Occipital lobe (tissue), 2 donors: ENCODE data around the gene SLC46A1. TPM values are rescaled to one million over a fixed set of nuclear protein-coding genes. Genes with fewer than 3 reads are reported as not detected.
"Not testable (repeated sequence)": the region's sequence is repeated elsewhere in the genome, so short reads cannot be mapped to it uniquely, and the experiment has no call there.

ENCODE experiments used
- DNase-seq: peaks from one replicate; lab custom pipeline; 2025; lab: John Stamatoyannopoulos, UW
- total RNA-seq: library from RNA; depleted of rRNA; stranded (reverse); fragments of >200 nt; gene quantifications from one replicate; pipeline ENCODE4 v1.2.3, GENCODE V29; 2014

SLC46A1 gene
- total RNA-seq: 21.1 TPM

- DNase-seq: peak; percentile 60
Observed at GRCh38 chr17:28405632-28406472, at the start of gene SLC46A1. Gene SLC46A1 (minus strand): TSS chr17:28406212. CDS start chr17:28406114, 98 bp downstream.

DNA sequence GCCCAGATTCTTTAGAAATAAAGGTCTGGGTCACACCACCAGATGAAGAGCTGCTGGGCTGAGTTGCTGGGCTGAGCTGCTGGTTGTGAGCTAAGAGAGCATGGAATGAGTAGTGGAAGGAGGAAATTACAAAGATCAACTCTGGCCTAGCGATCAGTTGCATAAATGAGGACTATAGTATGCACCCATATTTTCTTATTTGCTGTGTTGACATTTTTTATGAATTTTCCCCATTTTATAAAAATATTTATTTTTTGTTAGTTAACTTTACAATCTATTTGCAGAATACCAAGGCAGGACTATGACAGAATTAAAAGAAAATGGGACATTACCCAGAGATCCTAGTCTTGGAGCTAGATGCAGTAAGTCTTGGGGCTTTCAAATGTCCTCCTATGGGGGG, 43.8 kb upstream of the SLC46A1 start:
- DNase-seq: no peak

DNA sequence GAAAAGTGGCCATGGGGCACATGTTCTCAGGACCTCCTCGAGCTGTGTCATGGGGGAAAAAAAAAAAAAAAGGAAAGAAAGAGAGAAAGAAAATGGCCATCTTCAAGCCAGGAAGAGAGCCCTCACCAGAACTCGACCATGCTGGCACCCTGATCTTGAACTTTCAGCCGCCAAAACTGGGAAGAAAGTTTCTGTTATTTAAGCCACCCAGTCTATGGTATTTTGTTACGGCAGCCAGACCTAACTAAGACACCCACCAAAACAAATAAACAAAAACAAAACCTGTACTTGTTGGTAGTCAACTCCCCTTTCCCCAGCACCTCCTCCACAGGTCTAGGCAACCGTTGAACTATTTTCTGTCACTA, 41.4 kb upstream of the SLC46A1 start:
- DNase-seq: no peak

DNA sequence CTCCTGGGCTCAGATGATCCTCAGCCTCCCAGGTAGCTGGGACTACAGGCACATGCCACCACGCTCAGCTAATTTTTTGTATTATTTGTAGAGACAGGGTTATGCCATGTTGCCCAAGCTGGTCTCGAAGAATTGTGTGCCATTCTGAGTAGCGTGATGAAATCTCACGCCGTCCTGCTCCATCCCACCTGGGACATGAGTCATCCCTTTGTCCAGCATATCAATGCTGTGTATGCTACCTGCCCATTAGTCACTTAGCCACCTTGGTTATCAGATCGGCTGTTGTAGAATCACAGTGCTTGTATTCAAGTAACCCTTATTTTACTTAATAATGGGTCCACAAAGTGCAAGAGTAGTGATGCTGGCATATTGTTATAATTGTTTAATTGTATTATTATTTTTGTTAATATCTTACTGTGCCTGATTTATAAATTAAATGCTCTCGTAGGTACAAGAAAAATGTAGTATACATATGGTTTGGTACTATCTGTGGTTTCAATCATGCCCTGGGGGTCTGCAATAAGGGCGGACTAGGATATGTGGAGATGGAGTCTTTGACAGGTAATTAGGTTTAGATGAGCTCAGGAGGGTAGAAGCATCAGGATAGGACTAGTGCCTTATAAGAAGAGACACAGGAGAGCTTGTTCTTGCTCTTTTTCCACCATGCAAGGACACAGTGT, 40.8 kb upstream of the SLC46A1 start:
- DNase-seq: no peak

GRCh38 chr17:28443901-28444638, 38.1 kb upstream of the SLC46A1 start:
- DNase-seq: no peak

DNA sequence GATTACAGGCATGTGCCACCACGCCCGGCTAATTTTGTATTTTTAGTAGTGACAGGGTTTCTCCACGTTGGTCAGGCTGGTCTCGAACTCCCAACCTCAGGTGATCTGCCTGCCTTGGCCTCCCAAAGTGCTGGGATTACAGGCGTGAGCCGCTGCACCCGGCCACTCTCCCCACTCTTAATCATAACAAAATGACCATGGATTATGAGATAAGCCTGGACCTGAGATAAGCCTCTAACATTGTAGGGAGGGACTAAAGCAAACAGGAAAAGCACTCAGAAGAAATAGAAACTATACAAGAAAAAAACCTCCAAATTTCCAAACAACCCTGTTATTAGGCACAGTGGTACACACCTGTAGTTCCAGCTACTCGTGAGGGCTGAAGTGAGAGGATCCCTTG, 28.3 kb upstream of the SLC46A1 start:
- not testable (repeated sequence) for DNase-seq

DNA sequence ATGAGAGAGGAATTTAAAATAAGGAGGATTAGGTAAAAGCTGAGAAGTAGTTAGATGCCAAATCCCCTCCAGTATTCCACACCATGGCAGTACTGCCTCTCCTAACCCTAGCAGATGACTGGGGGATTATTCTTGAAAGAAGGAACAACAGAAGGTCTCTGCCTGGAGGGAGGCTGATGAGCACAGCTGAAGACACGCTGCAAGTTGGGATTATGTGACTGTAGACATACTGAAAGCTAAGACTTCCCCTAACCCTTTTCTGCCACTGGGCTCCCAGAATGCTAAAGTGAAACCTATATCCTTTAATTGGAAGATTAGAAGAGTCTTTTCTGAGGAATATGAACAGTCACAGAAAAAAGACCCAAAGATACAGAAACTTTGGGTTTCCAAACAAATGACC, 27.7 kb upstream of the SLC46A1 start:
- DNase-seq: no peak

DNA sequence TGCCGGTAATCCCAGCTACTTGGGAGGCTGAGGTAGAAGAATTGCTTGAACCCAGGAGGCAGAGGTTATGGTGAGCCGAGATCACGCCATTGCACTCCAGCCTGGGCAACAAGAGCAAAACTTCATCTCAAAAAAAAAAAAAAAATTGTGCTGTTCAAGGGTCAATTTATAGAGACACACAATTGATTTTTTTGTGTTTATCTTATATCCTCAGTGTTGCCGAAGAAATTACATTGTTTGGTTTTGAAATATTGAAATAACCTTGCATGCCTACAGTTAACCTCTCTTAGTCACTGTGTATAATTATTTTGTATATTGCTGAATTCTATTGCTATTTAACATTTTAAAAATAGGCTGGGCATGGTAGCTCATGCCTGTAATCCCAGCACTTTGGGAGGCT, 22.0 kb upstream of the SLC46A1 start:
- DNase-seq: not testable (repeated sequence)

- no peak for DNase-seq
Observed at GRCh38 chr17:28427371-28427770, 21.4 kb upstream of the SLC46A1 start.

GRCh38 chr17:28426081-28426519, 20.1 kb upstream of the SLC46A1 start:
- DNase-seq: no peak

- no peak for DNase-seq
Observed at GRCh38 chr17:28425206-28425605, 19.2 kb upstream of the SLC46A1 start.

DNA sequence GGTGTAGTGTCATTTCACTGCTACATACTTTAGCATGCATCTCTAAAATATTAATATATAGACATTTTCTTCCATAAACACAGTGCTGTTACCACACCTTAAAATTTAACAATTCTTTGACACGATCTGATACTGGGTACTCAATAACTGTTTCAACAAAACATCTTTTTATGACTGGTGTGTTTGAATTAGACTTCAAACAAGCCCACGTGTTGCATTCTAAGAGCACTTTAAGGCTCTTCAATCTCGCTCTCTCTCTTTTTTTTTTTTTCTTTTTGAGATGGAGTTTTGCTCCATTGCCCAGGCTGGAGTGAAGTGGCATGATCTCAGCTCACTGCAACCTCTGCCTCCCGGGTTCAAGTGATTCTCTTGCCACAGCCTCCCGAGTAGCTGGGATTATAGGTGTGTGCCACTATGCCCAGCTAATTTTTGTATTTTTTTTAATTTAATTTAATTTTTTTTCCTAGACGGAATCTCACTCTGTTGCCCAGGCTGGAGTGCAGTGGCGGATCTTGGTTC, 15.8 kb upstream of the SLC46A1 start:
- no peak for DNase-seq

DNA sequence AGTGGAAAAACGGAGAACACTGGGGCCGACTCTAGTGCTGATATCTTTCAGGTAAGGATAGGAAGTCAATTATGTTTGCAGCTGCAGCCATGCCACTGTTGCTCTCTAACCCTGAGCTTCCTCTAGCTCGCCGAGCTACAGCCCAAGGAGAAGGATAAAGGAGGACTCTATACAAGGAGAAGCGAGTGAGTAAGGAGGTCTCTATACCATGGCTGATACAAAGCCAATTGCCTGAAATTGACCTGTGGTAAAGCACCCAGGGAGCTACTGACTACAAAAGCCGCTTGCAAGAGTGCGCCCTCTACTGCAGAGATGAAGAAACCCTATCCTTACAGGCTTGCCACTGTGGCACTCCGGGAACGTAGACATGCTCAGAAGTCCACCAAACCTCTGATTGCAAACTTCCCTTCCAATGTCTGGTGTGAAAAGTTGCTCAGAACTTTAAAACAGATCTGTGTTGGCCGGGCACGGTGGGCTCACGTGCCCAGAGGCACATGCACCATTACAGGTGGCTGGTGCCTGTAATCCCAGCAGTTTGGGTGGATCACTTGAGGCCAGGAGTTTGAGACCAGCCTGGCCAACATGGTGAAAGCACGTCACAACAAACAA, 10.8 kb upstream of the SLC46A1 start:
- no peak for DNase-seq

DNA sequence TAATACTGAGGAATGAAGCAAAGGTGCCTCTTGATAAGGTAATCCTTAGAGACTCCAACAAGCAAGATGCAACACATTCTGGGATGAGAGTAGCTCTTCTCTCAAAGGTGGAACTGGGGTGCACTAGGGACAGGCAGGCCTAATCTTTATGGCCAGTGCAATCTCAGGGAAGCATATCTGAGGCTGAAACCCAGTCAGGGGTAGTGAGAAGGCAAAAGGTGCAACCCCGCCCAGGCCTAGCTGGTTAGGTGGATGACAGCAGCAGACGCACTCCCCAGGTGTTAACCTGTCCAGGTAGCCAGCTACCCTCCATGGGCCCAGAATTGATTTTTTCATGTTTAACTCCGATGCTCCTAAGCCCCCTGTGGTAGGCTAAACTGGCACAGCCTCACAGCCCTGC, 9.9 kb upstream of the SLC46A1 start:
- no peak for DNase-seq

DNA sequence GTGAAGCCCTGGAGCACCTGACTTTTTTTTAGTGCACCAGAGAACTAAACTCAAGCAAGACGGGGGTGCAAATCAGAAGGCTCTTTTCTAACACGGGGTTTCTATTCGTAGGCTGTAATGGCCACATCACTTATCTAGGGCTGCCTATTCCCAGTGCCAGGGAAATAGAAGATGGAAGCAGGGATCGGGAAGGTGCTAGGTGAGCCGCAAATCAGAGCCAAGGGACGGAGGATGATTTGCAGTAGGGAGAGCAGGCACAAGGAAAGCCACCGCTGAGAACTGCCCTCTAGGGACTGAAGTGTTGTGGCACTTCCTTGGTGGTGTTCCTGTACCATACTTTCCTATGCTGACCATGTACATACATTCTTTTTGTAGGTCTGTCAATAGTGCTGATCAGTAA, 7.8 kb upstream of the SLC46A1 start:
- DNase-seq: no peak

GRCh38 chr17:28412099-28412498, 6.1 kb upstream of the SLC46A1 start:
- DNase-seq: no peak

DNA sequence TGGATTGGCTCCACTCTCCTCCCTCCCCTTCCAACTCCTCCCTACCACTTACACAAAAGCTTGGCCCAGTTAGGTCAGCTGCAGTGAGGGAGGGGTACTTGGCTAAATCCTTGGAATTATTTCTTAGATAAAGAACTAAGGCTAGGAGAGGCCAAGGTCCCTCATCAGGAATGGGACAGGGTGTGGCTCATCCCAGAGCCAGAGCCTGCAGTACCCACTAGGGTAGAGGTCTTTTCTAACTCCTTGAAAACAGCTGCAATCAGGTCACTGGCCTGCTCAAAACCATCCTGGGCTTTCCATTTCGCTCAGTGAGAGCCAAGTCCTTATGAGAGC, 1.9 kb upstream of the SLC46A1 start:
- DNase-seq: no peak

GRCh38 chr17:28407130-28407973, 1.3 kb upstream of the SLC46A1 start:
- DNase-seq: no peak

- no peak for DNase-seq
Observed at GRCh38 chr17:28406473-28406814, 432 bp upstream of the SLC46A1 start.

GRCh38 chr17:28404812-28405570, 1.0 kb downstream of the SLC46A1 start:
- DNase-seq: no peak
